ENCODE results near the gene RNF135.

DNA sequence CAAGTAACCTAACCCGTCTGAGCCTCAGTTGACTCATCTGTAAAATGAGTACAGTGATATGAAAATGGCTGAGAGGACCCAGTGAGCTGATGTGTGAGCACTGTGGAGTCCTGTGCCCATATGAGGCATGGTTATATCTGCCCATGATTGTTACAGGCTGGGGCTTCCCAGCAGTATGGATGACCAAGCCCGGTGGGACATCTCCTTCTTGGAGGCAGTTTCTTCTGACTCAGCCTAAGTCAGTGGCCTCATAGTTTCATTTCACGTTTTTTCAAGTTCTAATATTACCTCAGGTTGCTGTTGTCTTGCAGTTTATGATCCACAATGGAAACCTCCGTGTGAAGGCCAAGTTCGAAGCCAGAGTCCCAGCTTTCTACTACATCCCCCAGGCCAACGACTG is 44.3 kb upstream of the RNF135 start:
- TF ChIP-seq CTCF (IDR thresholded peaks at IDR 0.05): no peak
- TF ChIP-seq POLR2A (IDR thresholded peaks at IDR 0.05): no peak
- no peak for TF ChIP-seq EP300 (IDR thresholded peaks at IDR 0.05)
- no peak for TF ChIP-seq POLR2AphosphoS5 (IDR thresholded peaks at IDR 0.05)
